Spleen (tissue), 11 donors: ENCODE results near the gene LARP4. TPM values are rescaled to one million over a fixed set of nuclear protein-coding genes. Genes with fewer than 3 reads are reported as not detected.
"Not testable (repeated sequence)": the region's sequence is repeated elsewhere in the genome, so short reads cannot be mapped to it uniquely, and the experiment has no call there.

ENCODE experiments used
- DNase-seq: peaks from one replicate; pipeline ENCODE4 v3.0.0-alpha.2; 2020
- H3K27ac ChIP-seq, 8 donors: fragments of 200-600 bp; sonication (generic) in 7 of 8; 1 replicate in 4 of 8; 2 replicates in 4 of 8; pipeline versions ENCODE4 v1.5.0 to v1.8.0; 2016 to 2021; ENCODE audit warnings: inconsistent platforms in 4 of 8, mild to moderate bottlenecking in 4 of 8, moderate library complexity in 1 of 8
- H3K27me3 ChIP-seq, 7 donors: fragments of 200-600 bp; sonication (generic) in 6 of 7; replicated peaks in 1 of 7; 1 replicate in 4 of 7; 2 replicates in 3 of 7; pipeline versions ENCODE4 v1.5.0 to v1.8.0; 2016 to 2021; ENCODE audit warnings: inconsistent platforms in 3 of 7, mild to moderate bottlenecking in 1 of 7
- H3K36me3 ChIP-seq, 6 donors: fragments of 200-600 bp; sonication (generic) in 5 of 6; 1 replicate in 4 of 6; 2 replicates in 2 of 6; pipeline versions ENCODE4 v1.5.0 to v1.8.0; 2016 to 2021; ENCODE audit warnings: inconsistent platforms in 2 of 6
- H3K4me1 ChIP-seq, 6 donors: fragments of 200-600 bp; sonication (generic) in 5 of 6; 1 replicate in 3 of 6; 2 replicates in 3 of 6; pipeline versions ENCODE4 v1.5.0 to v1.8.0; 2016 to 2021; ENCODE audit warnings: inconsistent platforms in 3 of 6
- H3K4me3 ChIP-seq, 8 donors: fragments of 200-600 bp; sonication (generic) in 7 of 8; 1 replicate in 4 of 8; 2 replicates in 4 of 8; pipeline versions ENCODE4 v1.5.0 to v1.8.0; 2016 to 2021; ENCODE audit warnings: inconsistent platforms in 4 of 8, mild to moderate bottlenecking in 4 of 8, moderate library complexity in 2 of 8
- H3K9me3 ChIP-seq, 8 donors: fragments of 200-600 bp; sonication (generic) in 7 of 8; 1 replicate in 4 of 8; 2 replicates in 4 of 8; pipeline versions ENCODE4 v1.5.0 to v1.8.0; 2016 to 2021; ENCODE audit warnings: inconsistent platforms in 4 of 8
- POLR2A ChIP-seq, 3 donors: fragments of 450-650 bp; IDR thresholded peaks; one replicate each; pipeline ENCODE4 v1.5.1; 2017; ENCODE audit warnings: antibody characterized with exemption in 3 of 3, mild to moderate bottlenecking in 1 of 3
- POLR2AphosphoS5 ChIP-seq, 3 donors: sonication (generic); formaldehyde crosslinking; IDR thresholded peaks; one replicate each; pipeline ENCODE4 v1.5.1; 2017; ENCODE audit warnings: antibody characterized with exemption in 3 of 3
- WGBS, 5 donors: extraction: QIAGEN DNeasy Blood & Tissue Kit in 3 of 5; methylation state at CpG; one replicate each; pipeline versions ENCODE4 v1.1.5 to v1.1.7; 2013 to 2018; 5-methylcytosine and 5-hydroxymethylcytosine counted together
- intact Hi-C: fragments of 100-400 bp; cut with DNase I; formaldehyde crosslinking; loops from one replicate; pipeline ENCODE4 v1.15.0; 2023; ENCODE audit warnings: low total_unique reads
- polyA plus RNA-seq, 3 donors: library from polyadenylated mRNA; stranded (reverse); fragments of 200-250 nt; gene quantifications; one replicate each; pipeline ENCODE4 v1.2.1, GENCODE V29; 2013
- total RNA-seq, 7 donors: library from RNA; depleted of rRNA in 3 of 7; stranded (reverse); fragments of >200 nt in 3 of 7; fragmentation: NEBNext Ultra II Directional in 4 of 7; extraction: Animal tissue kit (Norgen Biotek cat#: 25700) in 4 of 7; gene quantifications; one replicate each; pipeline versions ENCODE4 v1.1.0 to v1.2.1, GENCODE V29; 2016 to 2021
- TF ChIP-seq, protein P1 (sequence below), 11 experiments: fragments of 200-600 bp in 7 of 11; fragments of 450-650 bp in 4 of 11; sonication (generic) in 4 of 11; IDR thresholded peaks in 8 of 11; conservative IDR thresholded peaks in 3 of 11; 1 replicate in 7 of 11; 2 replicates in 4 of 11; pipeline versions ENCODE4 v1.4.0 to v1.8.0; 2016 to 2021; ENCODE audit warnings: antibody characterized with exemption in 11 of 11, inconsistent platforms in 4 of 11, mild to moderate bottlenecking in 1 of 11
- donor health status: healthy with polysubstance abuse.
- donor health status: DM: no; HTN: no; CAD: no; lungs with moderate emphysema.
- donor health status: DM: no; HTN: no; CAD: no.
- donor health status: Bipolar disorder and iron deficiency.
- donor health status: healthy.
- donor health status: DM: no; HTN: no; CAD: no.
- donor health status: DM: yes; HTN: yes; CAD: no.

LARP4 gene
- total and polyA plus RNA-seq, 10 donors: 4.7 to 55.8 (median 46.0) TPM

DNA sequence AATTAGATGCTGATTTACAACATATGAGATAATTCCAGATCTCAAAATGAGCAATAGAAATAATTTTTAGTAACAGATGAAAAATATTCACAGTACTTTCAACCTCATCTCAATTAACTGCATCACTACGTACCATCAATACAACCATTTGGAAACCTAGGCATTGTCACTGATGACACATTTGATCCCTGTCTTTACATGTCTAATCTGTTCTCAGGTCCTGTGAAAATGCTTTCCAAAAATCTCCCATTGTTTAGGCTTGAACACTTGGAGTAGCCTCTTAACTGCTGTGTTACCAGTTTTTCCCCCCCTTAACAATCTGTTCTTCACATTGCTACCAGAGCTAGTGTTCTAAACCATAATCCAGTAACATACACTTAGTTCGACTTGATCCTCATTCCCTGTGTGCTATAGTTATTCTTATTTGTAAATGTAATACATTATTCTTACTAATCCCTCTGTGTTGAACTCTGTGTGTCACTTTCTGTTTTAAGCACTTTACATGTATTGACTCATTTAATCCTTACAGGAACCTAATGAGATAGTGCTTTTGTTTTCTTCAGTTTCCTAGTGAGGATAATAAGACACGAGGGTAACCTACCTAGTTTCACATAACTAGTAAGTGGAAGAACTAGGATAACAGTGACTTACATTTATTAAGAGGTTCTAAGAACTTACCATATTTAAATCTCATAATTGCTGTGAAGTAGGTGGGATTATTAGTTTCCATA lies 41.7 kb downstream of the LARP4 start:
- Histone ChIP-seq H3K9me3 (no peaks in the 10 kb centered on the region), H3K4me3 (no peak overlapping the region), H3K27me3 (no peaks in the 10 kb centered on the region), H3K27ac (no peak overlapping the region), H3K36me3 (peaks cover 2 to 97% (median 75%) of the 10 kb centered on the region in 6 donors), H3K4me1 (no peaks in the 10 kb centered on the region)
- 74 to 94% (median 78%) methylated on average over 3 of the region's 3 CpGs for WGBS, 5 donors
- intact Hi-C loops: no loop called here
- DNase-seq: no peak
- TF ChIP-seq, protein P1, sequence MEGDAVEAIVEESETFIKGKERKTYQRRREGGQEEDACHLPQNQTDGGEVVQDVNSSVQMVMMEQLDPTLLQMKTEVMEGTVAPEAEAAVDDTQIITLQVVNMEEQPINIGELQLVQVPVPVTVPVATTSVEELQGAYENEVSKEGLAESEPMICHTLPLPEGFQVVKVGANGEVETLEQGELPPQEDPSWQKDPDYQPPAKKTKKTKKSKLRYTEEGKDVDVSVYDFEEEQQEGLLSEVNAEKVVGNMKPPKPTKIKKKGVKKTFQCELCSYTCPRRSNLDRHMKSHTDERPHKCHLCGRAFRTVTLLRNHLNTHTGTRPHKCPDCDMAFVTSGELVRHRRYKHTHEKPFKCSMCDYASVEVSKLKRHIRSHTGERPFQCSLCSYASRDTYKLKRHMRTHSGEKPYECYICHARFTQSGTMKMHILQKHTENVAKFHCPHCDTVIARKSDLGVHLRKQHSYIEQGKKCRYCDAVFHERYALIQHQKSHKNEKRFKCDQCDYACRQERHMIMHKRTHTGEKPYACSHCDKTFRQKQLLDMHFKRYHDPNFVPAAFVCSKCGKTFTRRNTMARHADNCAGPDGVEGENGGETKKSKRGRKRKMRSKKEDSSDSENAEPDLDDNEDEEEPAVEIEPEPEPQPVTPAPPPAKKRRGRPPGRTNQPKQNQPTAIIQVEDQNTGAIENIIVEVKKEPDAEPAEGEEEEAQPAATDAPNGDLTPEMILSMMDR (IDR thresholded peaks at IDR 0.05 in 8 of 11, conservative IDR thresholded peaks at IDR 0.05 in 3 of 11): no peak

- H3K4me3 ChIP-seq, H3K4me1 ChIP-seq, H3K9me3 ChIP-seq, H3K27ac ChIP-seq, H3K27me3 ChIP-seq, intact Hi-C loops, DNase-seq: not testable (repeated sequence)
- H3K36me3 ChIP-seq: peaks cover 0 to 94% (median 52%) of the 10 kb centered on the region in 6 donors
- 74 to 93% (median 77%) methylated on average over 5 of the region's 5 CpGs for WGBS, 5 donors
Observed at GRCh38 chr12:50449671-50450070, 49.0 kb downstream of the LARP4 start.

GRCh38 chr12:50452795-50453194 lies 52.1 kb downstream of the LARP4 start:
- TF ChIP-seq, protein P1 (IDR thresholded peaks at IDR 0.05 in 8 of 11, conservative IDR thresholded peaks at IDR 0.05 in 3 of 11): no peak
- TF ChIP-seq POLR2AphosphoS5 (IDR thresholded peaks at IDR 0.05): no peak
- no peaks in the 10 kb centered on the region for H3K4me1 ChIP-seq
- peaks cover 0 to 96% (median 40%) of the 10 kb centered on the region in 6 donors for H3K36me3 ChIP-seq
- no peak overlapping the region for H3K4me3 ChIP-seq
- no peak for DNase-seq
- intact Hi-C loops: no loop called here
- no peak overlapping the region for H3K27ac ChIP-seq
- H3K27me3 ChIP-seq: no peaks in the 10 kb centered on the region
- no peaks in the 10 kb centered on the region for H3K9me3 ChIP-seq
- WGBS, 5 donors: 92 to 99% (median 97%) methylated on average over 5 of the region's 5 CpGs

DNA sequence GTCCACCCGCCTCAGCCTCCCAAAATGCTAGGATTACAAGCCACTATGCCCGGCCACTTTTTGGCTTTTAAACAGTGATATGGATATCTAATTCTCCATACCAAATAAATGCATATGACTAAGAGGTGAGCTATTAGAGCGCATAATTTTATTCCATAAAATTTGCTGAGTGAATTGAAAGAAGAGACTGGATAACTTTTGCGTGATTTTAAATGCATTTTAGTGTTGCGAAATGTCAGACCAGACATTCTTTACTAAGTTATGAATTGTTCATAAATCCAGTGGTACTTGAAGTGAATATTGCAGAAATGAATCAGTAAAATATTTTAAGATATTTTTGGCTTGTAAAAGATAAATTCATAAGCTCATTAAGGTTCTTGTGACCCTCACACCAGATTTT lies 53.2 kb downstream of the LARP4 start:
- TF ChIP-seq, protein P1 (IDR thresholded peaks at IDR 0.05 in 8 of 11, conservative IDR thresholded peaks at IDR 0.05 in 3 of 11): no peak
- TF ChIP-seq POLR2AphosphoS5 (IDR thresholded peaks at IDR 0.05): no peak
- no peak for TF ChIP-seq POLR2A (IDR thresholded peaks at IDR 0.05)
- Histone ChIP-seq H3K4me3 (no peak overlapping the region), H3K27ac (no peak overlapping the region), H3K36me3 (peaks cover 0 to 94% (median 40%) of the 10 kb centered on the region in 6 donors), H3K9me3 (no peaks in the 10 kb centered on the region), H3K4me1 (no peaks in the 10 kb centered on the region), H3K27me3 (no peaks in the 10 kb centered on the region)
- DNase-seq: no peak
- intact Hi-C loops: no loop called here
- WGBS, 5 donors: 95 to 99% (median 97%) methylated on average over 5 of the region's 5 CpGs

DNA sequence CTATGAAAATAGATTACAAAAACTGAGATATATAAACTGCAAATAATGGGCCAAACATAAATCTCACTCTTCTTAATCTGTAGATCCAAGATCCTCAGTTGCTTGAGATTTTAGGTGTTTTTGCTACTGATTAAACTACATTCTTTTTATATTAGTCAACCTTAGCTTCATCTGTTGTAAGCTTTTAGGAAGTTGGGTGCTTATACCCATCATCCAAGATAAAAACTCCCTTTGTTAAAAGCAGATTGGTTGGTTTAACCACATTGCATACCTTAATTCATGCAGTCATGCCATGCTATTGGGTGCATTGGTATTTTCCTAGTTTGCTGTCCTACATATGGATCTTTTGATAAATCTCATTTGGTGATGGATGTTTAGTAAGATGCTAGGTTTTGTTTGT lies 57.9 kb downstream of the LARP4 start:
- intact Hi-C loops: no loop called here
- Histone ChIP-seq H3K9me3 (no peaks in the 10 kb centered on the region), H3K27me3 (no peaks in the 10 kb centered on the region), H3K4me1 (no peaks in the 10 kb centered on the region), H3K27ac (no peak overlapping the region), H3K4me3 (no peak overlapping the region), H3K36me3 (peaks cover 0 to 98% (median 35%) of the 10 kb centered on the region in 6 donors)
- TF ChIP-seq POLR2A (IDR thresholded peaks at IDR 0.05): no peak
- TF ChIP-seq, protein P1 (IDR thresholded peaks at IDR 0.05 in 8 of 11, conservative IDR thresholded peaks at IDR 0.05 in 3 of 11): no peak
- no peak for TF ChIP-seq POLR2AphosphoS5 (IDR thresholded peaks at IDR 0.05)
- DNase-seq: no peak
